WTC11 (cell line): ENCODE measurements around the gene RNF149.

ENCODE experiments used
- ATF6 ChIP-seq: sonication (generic); formaldehyde crosslinking; IDR thresholded peaks from 2 replicates; pipeline ENCODE4 v1.8.1; 2023; ENCODE audit warnings: mild to moderate bottlenecking, missing genetic modification reagents
- ZNF425 ChIP-seq: fragments of 250-450 bp; sonication (Bioruptor Pico); conservative IDR thresholded peaks from 2 replicates; pipeline ENCODE4 v1.9.0; 2021; ENCODE audit warnings: mild to moderate bottlenecking
- TF ChIP-seq, protein P1 (sequence below): fragments of 200-600 bp; IDR thresholded peaks from 2 replicates; pipeline ENCODE4 v1.8.0; 2022; ENCODE audit warnings: antibody characterized with exemption

DNA sequence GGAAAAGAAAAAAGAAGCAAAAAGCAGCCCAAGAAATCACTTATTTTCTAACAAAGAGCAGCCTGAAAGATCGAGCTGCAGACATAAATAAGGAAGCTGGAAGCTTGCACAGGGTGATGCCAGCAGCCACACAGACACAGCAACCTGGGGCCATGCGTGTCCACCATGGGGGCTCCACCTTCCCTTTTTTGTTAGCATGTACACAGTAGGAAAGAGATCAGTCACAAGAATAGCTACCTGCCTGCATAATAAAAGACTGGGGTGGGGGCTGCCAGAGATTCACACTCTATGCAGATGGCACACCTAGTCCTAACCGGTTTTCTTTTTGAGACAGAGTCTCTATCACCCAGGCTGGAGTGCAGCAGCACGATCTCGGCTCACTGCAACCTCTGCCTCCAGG is 58.7 kb downstream of the RNF149 start:
- no peak for TF ChIP-seq ZNF425
- TF ChIP-seq, protein P1, sequence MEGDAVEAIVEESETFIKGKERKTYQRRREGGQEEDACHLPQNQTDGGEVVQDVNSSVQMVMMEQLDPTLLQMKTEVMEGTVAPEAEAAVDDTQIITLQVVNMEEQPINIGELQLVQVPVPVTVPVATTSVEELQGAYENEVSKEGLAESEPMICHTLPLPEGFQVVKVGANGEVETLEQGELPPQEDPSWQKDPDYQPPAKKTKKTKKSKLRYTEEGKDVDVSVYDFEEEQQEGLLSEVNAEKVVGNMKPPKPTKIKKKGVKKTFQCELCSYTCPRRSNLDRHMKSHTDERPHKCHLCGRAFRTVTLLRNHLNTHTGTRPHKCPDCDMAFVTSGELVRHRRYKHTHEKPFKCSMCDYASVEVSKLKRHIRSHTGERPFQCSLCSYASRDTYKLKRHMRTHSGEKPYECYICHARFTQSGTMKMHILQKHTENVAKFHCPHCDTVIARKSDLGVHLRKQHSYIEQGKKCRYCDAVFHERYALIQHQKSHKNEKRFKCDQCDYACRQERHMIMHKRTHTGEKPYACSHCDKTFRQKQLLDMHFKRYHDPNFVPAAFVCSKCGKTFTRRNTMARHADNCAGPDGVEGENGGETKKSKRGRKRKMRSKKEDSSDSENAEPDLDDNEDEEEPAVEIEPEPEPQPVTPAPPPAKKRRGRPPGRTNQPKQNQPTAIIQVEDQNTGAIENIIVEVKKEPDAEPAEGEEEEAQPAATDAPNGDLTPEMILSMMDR, result no peak
- TF ChIP-seq ATF6 (CRISPR knock-in tag), result no peak
